ENCODE measurements around the gene GP1BA.

Gene GP1BA

DNA sequence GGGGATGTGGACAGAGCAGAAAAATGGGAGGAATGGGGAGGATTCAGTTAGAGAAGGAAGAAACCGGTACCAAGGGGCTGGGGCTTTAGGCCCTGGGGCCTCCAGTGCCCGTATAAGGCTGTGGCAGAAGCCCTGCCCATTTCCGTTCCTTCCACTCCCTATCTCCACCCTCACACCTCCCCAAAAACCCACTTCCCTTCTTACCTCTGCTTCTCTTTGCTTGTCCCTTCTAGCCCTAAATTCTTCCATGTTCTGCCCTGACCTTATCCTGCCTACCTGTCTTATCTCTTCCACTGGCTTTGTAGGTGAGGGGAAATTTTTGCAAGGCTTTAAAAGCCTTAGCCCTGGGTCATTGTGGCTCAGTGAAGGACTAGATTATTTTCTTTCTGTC lies 12.1 kb downstream of the GP1BA start:
- peak overlapping the region in 1 of 2 donors; percentile 54 for H3K4me3 ChIP-seq (ENCODE audit: low read length in 2 of 2)
- H3K27me3 ChIP-seq (ENCODE audit: control insufficient read depth in 2 of 2, insufficient read depth in 2 of 2, low read length in 2 of 2) = no peaks in the 10 kb centered on the region
- H3K36me3 ChIP-seq (ENCODE audit: control insufficient read depth in 2 of 2, insufficient read depth in 2 of 2, low read length in 2 of 2) = peaks cover 40 to 42% of the 10 kb centered on the region in 2 donors
- peak overlapping the region; percentile 73 to 100 for H3K27ac ChIP-seq (ENCODE audit: low read depth in 2 of 2, low read length in 2 of 2)
- peak overlapping the region in 1 of 2 donors; percentile 32 for H3K9ac ChIP-seq (ENCODE audit: low read depth in 1 of 2, low read length in 2 of 2)
- H3K9me3 ChIP-seq (ENCODE audit: control insufficient read depth in 2 of 2, low read length in 2 of 2) = no peaks in the 10 kb centered on the region
- H3K4me1 ChIP-seq (ENCODE audit: control insufficient read depth in 2 of 2, insufficient read depth in 2 of 2, low read length in 2 of 2) = peaks cover 39 to 42% of the 10 kb centered on the region in 2 donors

DNA sequence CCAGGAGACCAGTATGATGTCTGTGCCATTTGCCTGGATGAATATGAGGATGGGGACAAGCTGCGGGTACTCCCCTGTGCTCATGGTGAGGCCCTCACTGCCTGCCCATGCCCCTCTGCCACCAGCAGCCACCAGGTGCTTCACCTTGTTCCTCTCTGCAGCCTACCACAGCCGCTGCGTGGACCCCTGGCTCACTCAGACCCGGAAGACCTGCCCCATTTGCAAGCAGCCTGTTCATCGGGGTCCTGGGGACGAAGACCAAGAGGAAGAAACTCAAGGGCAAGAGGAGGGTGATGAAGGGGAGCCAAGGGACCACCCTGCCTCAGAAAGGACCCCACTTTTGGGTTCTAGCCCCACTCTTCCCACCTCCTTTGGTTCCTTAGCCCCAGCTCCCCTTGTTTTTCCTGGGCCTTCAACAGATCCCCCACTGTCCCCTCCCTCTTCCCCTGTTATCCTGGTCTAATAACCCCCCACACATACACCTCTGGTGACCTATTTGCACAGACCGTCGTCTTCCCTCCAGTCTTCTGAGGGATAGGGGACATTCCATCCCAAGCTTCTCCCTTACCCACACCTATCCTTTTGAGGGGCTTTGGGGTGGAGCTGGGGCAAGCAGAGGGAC lies 12.6 kb downstream of the GP1BA start:
- Histone ChIP-seq H3K4me1 (ENCODE audit: control insufficient read depth in 2 of 2, insufficient read depth in 2 of 2, low read length in 2 of 2) (peaks cover 37 to 40% of the 10 kb centered on the region in 2 donors), H3K4me3 (ENCODE audit: low read length in 2 of 2) (peak overlapping the region in 1 of 2 donors; percentile 54), H3K36me3 (ENCODE audit: control insufficient read depth in 2 of 2, insufficient read depth in 2 of 2, low read length in 2 of 2) (peaks cover 40 to 42% of the 10 kb centered on the region in 2 donors), H3K27ac (ENCODE audit: low read depth in 2 of 2, low read length in 2 of 2) (peak overlapping the region; percentile 73 to 100), H3K9me3 (ENCODE audit: control insufficient read depth in 2 of 2, low read length in 2 of 2) (no peaks in the 10 kb centered on the region), H3K27me3 (ENCODE audit: control insufficient read depth in 2 of 2, insufficient read depth in 2 of 2, low read length in 2 of 2) (no peaks in the 10 kb centered on the region), H3K9ac (ENCODE audit: low read depth in 1 of 2, low read length in 2 of 2) (peak overlapping the region; percentile 11 to 41)

DNA sequence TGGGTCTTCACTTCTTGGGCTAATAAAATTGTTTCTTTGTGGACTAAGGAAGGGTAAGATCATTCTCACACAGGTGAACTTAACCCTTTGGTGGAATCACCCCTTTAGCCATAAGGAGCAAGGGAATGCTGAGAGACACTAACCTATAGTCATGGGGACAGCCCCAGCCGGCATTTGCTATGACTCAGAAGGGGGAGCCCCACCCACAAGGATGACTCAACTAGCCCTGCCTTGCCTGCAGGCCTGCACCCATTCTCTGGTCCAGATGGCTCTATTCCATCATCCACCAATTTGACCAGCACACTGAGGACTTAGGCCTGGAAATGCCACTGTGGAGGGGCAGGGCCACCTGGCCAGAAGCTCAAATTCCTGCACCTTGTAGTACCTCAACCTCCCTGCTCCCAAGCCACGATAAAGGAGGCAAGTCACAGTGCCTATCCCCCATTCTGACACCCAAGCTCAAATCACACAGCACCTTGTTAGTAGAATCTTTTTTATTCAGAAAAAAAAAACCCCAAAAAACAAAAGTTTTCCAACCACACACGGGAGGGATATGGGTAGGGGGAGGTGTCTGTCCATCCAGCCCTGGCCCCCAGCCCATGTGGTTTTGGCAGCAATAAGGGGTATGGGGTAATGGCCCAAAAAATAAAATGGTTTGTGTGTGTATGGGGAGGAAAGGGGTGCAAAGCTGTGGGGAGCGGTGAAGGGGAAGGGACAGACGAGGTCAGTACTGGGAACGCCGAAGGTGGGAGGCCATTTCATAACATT lies 13.3 kb downstream of the GP1BA start:
- peak overlapping the region; percentile 73 to 100 for H3K27ac ChIP-seq (ENCODE audit: low read depth in 2 of 2, low read length in 2 of 2)
- peaks cover 40 to 42% of the 10 kb centered on the region in 2 donors for H3K36me3 ChIP-seq (ENCODE audit: control insufficient read depth in 2 of 2, insufficient read depth in 2 of 2, low read length in 2 of 2)
- H3K27me3 ChIP-seq (ENCODE audit: control insufficient read depth in 2 of 2, insufficient read depth in 2 of 2, low read length in 2 of 2) = no peaks in the 10 kb centered on the region
- H3K4me1 ChIP-seq (ENCODE audit: control insufficient read depth in 2 of 2, insufficient read depth in 2 of 2, low read length in 2 of 2) = peaks cover 41 to 44% of the 10 kb centered on the region in 2 donors
- H3K9ac ChIP-seq (ENCODE audit: low read depth in 1 of 2, low read length in 2 of 2) = peak overlapping the region; percentile 11 to 41
- no peaks in the 10 kb centered on the region for H3K9me3 ChIP-seq (ENCODE audit: control insufficient read depth in 2 of 2, low read length in 2 of 2)
- H3K4me3 ChIP-seq (ENCODE audit: low read length in 2 of 2) = peak overlapping the region; percentile 89 to 93

DNA sequence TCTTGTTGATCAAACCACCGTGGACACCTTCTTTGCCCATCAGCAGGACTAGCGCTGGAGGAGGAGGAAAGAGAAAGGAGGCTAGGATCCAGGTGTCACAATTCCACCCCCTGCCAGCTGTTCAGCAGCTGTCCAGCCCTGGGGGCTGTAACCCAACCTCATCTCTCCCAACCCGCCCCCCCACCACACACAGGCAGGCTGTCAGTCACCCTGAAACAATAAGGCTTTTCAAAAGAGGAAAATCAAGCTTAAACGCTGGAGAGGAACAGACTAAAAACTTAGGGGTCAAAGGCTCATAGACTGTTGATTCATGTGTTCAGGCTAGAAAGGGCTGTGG lies 13.8 kb downstream of the GP1BA start:
- Histone ChIP-seq H3K4me1 (ENCODE audit: control insufficient read depth in 2 of 2, insufficient read depth in 2 of 2, low read length in 2 of 2) (peaks cover 45% of the 10 kb centered on the region in 2 donors), H3K27ac (ENCODE audit: low read depth in 2 of 2, low read length in 2 of 2) (peak overlapping the region; percentile 100), H3K9ac (ENCODE audit: low read depth in 1 of 2, low read length in 2 of 2) (peak overlapping the region; percentile 65 to 72), H3K4me3 (ENCODE audit: low read length in 2 of 2) (peak overlapping the region; percentile 89 to 93), H3K27me3 (ENCODE audit: control insufficient read depth in 2 of 2, insufficient read depth in 2 of 2, low read length in 2 of 2) (no peaks in the 10 kb centered on the region), H3K36me3 (ENCODE audit: control insufficient read depth in 2 of 2, insufficient read depth in 2 of 2, low read length in 2 of 2) (peaks cover 40 to 42% of the 10 kb centered on the region in 2 donors), H3K9me3 (ENCODE audit: control insufficient read depth in 2 of 2, low read length in 2 of 2) (no peaks in the 10 kb centered on the region)

DNA sequence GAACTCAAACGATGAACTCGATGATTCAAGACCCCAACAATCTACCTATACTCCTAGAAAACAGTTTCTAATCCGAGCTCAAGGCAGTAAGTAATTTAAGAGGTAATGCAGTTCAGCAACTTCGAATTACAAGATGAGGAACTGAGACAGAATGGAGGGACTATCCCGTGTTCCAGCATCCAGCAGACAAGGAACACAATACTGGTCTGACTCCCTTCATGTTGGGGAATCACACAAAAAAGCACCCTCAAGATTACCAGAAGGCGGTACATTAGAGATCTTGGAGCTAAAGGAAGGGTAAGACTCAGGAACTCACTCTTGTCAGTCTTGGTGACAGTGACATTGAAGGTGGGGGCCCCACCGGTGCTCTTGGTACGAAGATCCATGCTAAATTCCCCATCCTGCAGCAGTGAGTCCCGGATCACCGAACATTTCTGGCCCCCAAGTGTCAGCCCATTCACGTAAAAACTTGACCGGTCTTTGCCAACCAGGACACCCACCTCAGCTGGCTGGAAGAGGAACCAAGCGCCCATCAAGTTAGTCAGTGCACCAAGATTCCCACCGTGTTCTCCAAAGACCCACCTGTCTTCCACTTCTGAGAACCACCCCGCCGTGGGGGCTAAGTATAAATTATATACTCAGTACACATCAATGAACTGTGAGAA lies 14.4 kb downstream of the GP1BA start:
- H3K4me1 ChIP-seq (ENCODE audit: control insufficient read depth in 2 of 2, insufficient read depth in 2 of 2, low read length in 2 of 2) = peaks cover 40% of the 10 kb centered on the region in 2 donors

DNA sequence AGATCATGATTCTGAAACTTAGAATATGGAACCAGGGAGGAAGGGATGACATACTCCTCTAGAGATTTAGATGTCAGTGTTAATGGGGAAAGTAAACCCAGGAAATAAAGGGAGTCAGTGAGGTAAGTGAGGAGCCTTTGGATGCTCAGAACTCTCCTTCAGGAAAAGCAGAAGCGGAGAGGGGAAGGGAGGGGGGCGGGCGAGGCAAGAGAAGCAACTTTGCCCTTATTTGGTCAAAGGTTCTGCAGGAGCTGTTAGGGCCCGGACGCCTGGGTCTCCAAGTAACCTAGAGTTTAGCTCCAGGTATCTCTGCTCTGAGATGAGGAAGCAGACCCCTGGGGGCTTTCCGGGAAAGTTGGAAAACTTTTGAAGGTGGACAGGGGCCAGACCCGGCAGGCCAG lies 14.9 kb downstream of the GP1BA start:
- peaks cover 37 to 39% of the 10 kb centered on the region in 2 donors for H3K4me1 ChIP-seq (ENCODE audit: control insufficient read depth in 2 of 2, insufficient read depth in 2 of 2, low read length in 2 of 2)
- peaks cover 38 to 42% of the 10 kb centered on the region in 2 donors for H3K36me3 ChIP-seq (ENCODE audit: control insufficient read depth in 2 of 2, insufficient read depth in 2 of 2, low read length in 2 of 2)
- H3K27me3 ChIP-seq (ENCODE audit: control insufficient read depth in 2 of 2, insufficient read depth in 2 of 2, low read length in 2 of 2) = no peaks in the 10 kb centered on the region
- peak overlapping the region; percentile 100 for H3K27ac ChIP-seq (ENCODE audit: low read depth in 2 of 2, low read length in 2 of 2)
- peak overlapping the region; percentile 89 to 93 for H3K4me3 ChIP-seq (ENCODE audit: low read length in 2 of 2)
- no peaks in the 10 kb centered on the region for H3K9me3 ChIP-seq (ENCODE audit: control insufficient read depth in 2 of 2, low read length in 2 of 2)
- H3K9ac ChIP-seq (ENCODE audit: low read depth in 1 of 2, low read length in 2 of 2) = peak overlapping the region; percentile 65 to 72

More for the DNA sequence above, 14.4 kb downstream of the GP1BA start:
- Histone ChIP-seq H3K36me3 (ENCODE audit: control insufficient read depth in 2 of 2, insufficient read depth in 2 of 2, low read length in 2 of 2) (peaks cover 40 to 42% of the 10 kb centered on the region in 2 donors), H3K9me3 (ENCODE audit: control insufficient read depth in 2 of 2, low read length in 2 of 2) (no peaks in the 10 kb centered on the region), H3K27me3 (ENCODE audit: control insufficient read depth in 2 of 2, insufficient read depth in 2 of 2, low read length in 2 of 2) (no peaks in the 10 kb centered on the region), H3K9ac (ENCODE audit: low read depth in 1 of 2, low read length in 2 of 2) (peak overlapping the region; percentile 65 to 72), H3K27ac (ENCODE audit: low read depth in 2 of 2, low read length in 2 of 2) (peak overlapping the region; percentile 100), H3K4me3 (ENCODE audit: low read length in 2 of 2) (peak overlapping the region; percentile 89 to 93)

DNA sequence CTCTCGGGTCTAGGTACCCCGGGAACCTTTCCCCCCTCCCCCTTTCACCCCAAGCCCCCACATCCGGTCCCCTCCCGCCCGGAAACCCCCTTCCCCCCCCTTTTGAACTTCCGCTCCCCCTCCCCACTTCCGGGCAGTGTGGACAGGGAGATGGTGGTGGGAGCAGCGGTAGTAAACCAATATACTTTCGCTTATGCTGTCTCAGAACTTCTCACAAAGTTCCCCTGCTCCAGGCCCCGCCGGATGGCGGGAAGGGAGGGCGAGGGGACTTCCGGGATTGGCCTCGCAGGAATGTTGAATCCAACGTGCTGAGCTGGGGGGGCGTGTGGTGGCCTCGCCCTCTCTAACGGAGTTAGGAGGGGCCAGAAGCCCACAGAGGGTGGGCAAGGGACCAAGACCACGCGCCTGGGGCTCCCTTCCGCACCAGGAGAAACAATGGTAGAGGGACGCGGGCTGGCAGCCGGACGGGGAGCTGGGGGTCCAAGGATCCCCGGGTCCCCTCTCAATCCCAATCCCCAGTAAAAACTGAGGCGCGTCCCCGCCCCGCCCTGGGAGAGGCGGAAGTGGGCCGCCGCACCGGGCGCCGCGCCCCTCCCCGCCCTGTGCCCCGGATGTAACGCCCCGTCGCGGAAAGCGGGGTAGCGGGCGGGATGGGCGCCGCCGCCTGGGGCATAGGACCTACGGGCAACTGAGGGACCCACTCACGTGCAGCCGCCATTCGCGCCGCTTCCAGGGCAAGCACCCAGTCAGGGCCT lies 15.5 kb downstream of the GP1BA start:
- H3K36me3 ChIP-seq (ENCODE audit: control insufficient read depth in 2 of 2, insufficient read depth in 2 of 2, low read length in 2 of 2) = peaks cover 34 to 39% of the 10 kb centered on the region in 2 donors
- H3K4me1 ChIP-seq (ENCODE audit: control insufficient read depth in 2 of 2, insufficient read depth in 2 of 2, low read length in 2 of 2) = peaks cover 37 to 39% of the 10 kb centered on the region in 2 donors
- no peaks in the 10 kb centered on the region for H3K27me3 ChIP-seq (ENCODE audit: control insufficient read depth in 2 of 2, insufficient read depth in 2 of 2, low read length in 2 of 2)
- H3K4me3 ChIP-seq (ENCODE audit: low read length in 2 of 2) = peak overlapping the region; percentile 89 to 93
- peak overlapping the region; percentile 88 to 96 for H3K9ac ChIP-seq (ENCODE audit: low read depth in 1 of 2, low read length in 2 of 2)
- H3K9me3 ChIP-seq (ENCODE audit: control insufficient read depth in 2 of 2, low read length in 2 of 2) = no peaks in the 10 kb centered on the region
- peak overlapping the region; percentile 100 for H3K27ac ChIP-seq (ENCODE audit: low read depth in 2 of 2, low read length in 2 of 2)

DNA sequence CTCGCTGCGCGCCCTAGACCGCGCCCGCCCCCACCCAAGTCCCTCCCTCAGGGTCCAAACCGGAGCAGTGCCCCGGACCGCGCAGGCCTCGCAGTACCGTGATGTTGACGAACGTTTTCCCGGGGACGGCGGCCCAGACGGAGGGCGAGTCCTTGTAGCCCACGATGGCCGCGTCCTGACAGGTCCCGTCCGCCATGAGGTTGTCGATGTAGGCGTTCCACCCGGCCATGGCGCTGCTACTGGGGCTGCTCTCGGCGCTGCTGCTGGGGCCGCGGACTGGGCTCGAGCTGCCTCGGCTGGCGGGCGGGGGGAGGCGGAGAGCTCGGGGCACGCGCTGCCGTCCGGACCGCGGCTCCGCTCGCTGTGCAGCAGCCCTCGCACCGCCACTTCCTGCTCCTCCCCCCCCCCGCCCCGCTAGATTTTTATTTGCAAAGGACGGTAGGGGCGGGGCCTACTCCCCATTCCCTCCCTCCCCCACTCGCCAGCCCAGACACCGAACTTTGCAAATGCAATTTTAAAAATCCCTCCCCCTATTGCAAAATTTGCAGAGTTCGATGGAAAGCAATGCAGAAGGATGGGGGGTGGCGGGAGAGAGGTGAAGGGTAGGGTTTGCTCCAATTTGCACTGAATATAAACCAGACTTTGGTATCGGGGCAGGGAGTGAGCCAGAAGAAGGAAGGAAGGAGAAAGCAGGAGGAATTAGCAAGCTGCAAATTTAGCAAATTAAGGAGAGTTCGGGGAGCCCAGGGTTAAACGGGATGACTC lies 16.3 kb downstream of the GP1BA start, which contains the start of gene PFN1:
Gene PFN1, minus strand, starts transcription at position 365 of the 765 bp plus-strand sequence. Its CDS starts 136 bp downstream, at position 229.
- peaks cover 37 to 39% of the 10 kb centered on the region in 2 donors for H3K4me1 ChIP-seq (ENCODE audit: control insufficient read depth in 2 of 2, insufficient read depth in 2 of 2, low read length in 2 of 2)
- H3K27ac ChIP-seq (ENCODE audit: low read depth in 2 of 2, low read length in 2 of 2) = peak within 1 kb of the TSS; percentile 100
- H3K9me3 ChIP-seq (ENCODE audit: control insufficient read depth in 2 of 2, low read length in 2 of 2) = no peaks in the 10 kb centered on the region
- no peaks in the 10 kb centered on the region for H3K27me3 ChIP-seq (ENCODE audit: control insufficient read depth in 2 of 2, insufficient read depth in 2 of 2, low read length in 2 of 2)
- H3K4me3 ChIP-seq (ENCODE audit: low read length in 2 of 2) = peak within 1 kb of the TSS; percentile 89 to 93
- peak within 1 kb of the TSS; percentile 88 to 96 for H3K9ac ChIP-seq (ENCODE audit: low read depth in 1 of 2, low read length in 2 of 2)
- H3K36me3 ChIP-seq (ENCODE audit: control insufficient read depth in 2 of 2, insufficient read depth in 2 of 2, low read length in 2 of 2) = peaks cover 26 to 31% of the 10 kb centered on the region in 2 donors

DNA sequence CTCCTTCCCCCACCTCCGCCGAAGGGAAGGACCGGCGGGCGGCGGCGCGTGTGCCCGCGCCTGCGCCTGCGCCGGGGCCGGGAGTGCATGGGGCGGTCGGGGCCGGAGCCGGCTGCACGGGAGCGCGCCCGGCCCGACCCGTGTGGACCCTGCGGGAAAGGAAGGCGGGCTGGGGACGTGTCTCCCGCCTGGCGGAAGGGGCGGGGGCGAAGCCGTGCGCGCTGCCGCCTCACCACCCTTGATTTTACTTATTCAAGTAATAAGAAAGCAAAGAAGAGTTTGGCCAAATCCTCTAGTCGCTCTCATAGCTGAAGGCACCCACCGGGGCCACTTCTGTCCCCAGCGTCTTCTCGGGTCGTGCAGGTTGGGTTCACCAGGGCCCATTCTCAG lies 16.8 kb downstream of the GP1BA start:
- no peaks in the 10 kb centered on the region for H3K27me3 ChIP-seq (ENCODE audit: control insufficient read depth in 2 of 2, insufficient read depth in 2 of 2, low read length in 2 of 2)
- H3K4me3 ChIP-seq (ENCODE audit: low read length in 2 of 2) = peak overlapping the region; percentile 87 to 93
- peaks cover 24 to 26% of the 10 kb centered on the region in 2 donors for H3K36me3 ChIP-seq (ENCODE audit: control insufficient read depth in 2 of 2, insufficient read depth in 2 of 2, low read length in 2 of 2)
- H3K27ac ChIP-seq (ENCODE audit: low read depth in 2 of 2, low read length in 2 of 2) = peak overlapping the region; percentile 100
- H3K4me1 ChIP-seq (ENCODE audit: control insufficient read depth in 2 of 2, insufficient read depth in 2 of 2, low read length in 2 of 2) = peaks cover 34 to 37% of the 10 kb centered on the region in 2 donors
- peak overlapping the region; percentile 73 to 88 for H3K9ac ChIP-seq (ENCODE audit: low read depth in 1 of 2, low read length in 2 of 2)
- no peaks in the 10 kb centered on the region for H3K9me3 ChIP-seq (ENCODE audit: control insufficient read depth in 2 of 2, low read length in 2 of 2)

All from mucosa of rectum (tissue), 2 donors.